Mesenteric fat pad (tissue), 1 donor: ENCODE results near the gene PHF21B. TPM values are rescaled to one million over a fixed set of nuclear protein-coding genes. Genes with fewer than 3 reads are reported as not detected.

Experiments used
- DNase-seq: peaks from one replicate; pipeline ENCODE4 v3.0.0-alpha.2; 2020; ENCODE audit warnings: low spot score
- total RNA-seq: library from RNA; stranded (reverse); fragmentation: NEBNext Ultra II Directional; extraction: Animal tissue kit (Norgen Biotek cat#: 25700); gene quantifications from one replicate; pipeline ENCODE4 v1.2.1, GENCODE V29; 2021
- donor health status: DM: yes; HTN: yes; CAD: no.

Gene PHF21B
- total RNA-seq, 1 donor from 2014 or later: not detected

GRCh38 chr22:45014654-45015053 is 4.8 kb upstream of the PHF21B start:
- no peak for DNase-seq

- no peak for DNase-seq
Observed at GRCh38 chr22:45013138-45013537, 3.3 kb upstream of the PHF21B start.

DNA sequence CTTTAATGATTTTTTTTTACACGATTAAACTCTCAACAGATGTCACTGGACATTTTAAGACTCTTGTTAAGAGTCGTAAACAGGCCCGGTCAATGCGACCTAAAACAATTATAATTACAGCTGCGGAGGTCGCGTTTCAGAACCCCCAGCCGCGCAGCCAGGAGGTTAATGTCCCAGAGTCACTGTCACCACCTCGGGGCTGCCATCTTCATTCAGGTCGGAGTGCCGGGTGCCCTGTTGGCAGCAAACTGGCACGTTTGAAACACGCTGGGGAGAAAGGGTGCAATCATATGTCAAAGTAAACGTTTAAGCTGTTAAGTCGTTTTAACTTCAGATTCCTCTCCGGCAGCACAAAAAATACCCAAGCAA is 711 bp upstream of the PHF21B start:
- no peak for DNase-seq

GRCh38 chr22:45008751-45009605 is 827 bp downstream of the PHF21B start:
- no peak for DNase-seq

DNA sequence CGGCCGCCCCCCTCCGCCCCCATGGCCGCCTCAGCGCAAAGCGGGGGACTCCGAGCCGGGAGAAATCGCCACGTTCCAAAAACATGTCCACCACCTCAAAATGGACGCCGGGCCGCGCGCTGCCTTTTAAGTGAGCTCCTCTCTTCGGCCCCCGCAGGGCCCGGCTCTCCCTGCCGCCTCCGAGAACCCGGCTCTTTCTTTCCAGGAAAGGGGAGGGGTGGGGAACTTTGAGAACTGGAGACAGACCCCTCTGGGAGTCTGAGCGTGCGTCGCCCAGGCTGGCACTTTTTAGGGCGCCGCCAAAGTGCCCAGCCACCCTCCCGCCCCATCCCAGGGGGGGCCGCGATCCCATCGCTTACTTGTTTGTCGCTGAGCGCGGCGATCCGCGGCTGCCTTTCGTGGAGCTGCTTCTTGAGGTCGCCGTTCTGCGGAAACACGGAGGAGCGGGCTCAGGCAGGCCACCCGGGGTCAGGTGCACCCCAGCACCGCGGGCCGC is 1.6 kb downstream of the PHF21B start:
- no peak for DNase-seq

- no peak for DNase-seq
Observed at GRCh38 chr22:45007391-45008185, 2.2 kb downstream of the PHF21B start.

- DNase-seq: no peak
Observed at GRCh38 chr22:45006964-45007390, 2.8 kb downstream of the PHF21B start.

GRCh38 chr22:45006111-45006963 is 3.5 kb downstream of the PHF21B start:
- no peak for DNase-seq

DNA sequence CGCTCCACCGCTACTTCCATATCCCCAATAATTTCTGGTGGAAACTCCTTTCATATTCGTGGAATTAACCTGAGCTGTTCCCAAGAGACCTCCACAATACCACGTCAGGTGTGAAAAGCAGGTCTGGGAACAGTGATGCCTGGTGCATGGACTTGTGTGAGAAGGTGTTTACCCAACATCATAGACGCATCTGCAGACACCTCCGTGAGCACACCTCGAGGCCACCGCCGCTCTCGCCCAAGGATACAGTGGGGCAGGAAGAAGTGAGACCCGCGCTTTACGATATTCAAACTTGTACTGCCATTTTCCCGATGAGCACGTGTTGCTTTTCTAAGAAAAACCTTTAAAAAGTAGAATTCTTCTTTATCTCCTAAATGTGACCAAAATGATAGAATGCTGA is 8.2 kb downstream of the PHF21B start:
- DNase-seq: no peak

GRCh38 chr22:45000330-45000729 is 9.5 kb downstream of the PHF21B start:
- no peak for DNase-seq

DNA sequence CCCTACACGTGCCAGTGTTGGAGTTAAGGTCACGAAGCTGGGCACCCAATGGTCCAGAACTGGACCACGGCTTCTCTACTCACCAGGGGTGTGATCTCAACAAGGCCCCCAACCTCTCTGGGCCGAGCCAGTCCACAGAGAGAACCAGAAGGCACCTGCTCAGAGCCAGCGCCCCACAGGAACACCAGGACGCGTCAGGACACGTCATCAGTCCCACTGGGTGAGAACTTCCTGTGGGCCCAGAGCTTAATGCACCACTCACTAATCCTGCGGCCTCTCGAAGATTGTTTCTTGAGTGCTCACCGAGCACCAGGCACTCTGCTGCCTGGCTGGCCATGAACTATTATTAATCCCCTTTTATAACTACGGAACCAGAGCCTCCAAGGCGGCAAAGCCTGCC is 10.1 kb downstream of the PHF21B start:
- DNase-seq: no peak

DNA sequence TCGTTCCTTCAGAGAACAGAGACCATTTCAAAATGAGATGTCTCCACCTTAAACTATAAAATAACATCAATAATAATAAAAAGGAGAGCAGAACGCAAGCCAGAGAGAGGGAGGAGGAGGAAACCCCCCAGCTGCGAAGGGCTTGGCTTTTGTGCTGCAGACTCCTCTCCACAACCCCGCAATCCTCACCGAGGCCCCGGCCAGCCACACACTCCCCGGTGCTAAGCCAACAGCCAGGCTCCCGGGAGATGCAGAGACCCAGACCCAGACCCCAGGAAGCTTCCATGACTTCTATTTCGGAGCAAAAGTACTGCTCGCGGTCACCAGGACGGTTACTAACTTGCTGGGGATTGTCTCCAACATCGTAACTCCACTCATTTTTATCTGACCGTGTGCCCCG is 10.6 kb downstream of the PHF21B start:
- DNase-seq: no peak

DNA sequence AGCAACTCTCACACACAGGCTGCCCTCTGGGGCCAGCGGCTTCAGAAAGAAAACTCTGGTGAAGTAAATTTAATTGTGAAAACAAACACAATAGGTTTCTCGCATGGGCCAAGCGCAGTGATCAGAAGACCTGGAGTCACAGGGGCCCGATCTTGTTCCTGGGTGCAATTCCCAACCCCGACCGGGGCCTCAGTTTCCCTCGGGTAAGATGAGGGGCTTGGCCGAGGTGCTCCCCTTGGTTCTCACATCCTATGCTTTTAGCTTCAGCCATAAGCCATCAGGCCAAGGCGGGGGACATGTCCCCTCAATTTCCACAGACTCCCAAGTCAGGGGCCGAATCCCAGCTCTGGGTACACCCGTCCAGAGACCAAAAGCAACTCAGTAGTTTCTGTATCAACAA is 11.5 kb downstream of the PHF21B start:
- no peak for DNase-seq

- no peak for DNase-seq
Observed at GRCh38 chr22:44997060-44997459, 12.7 kb downstream of the PHF21B start.

DNA sequence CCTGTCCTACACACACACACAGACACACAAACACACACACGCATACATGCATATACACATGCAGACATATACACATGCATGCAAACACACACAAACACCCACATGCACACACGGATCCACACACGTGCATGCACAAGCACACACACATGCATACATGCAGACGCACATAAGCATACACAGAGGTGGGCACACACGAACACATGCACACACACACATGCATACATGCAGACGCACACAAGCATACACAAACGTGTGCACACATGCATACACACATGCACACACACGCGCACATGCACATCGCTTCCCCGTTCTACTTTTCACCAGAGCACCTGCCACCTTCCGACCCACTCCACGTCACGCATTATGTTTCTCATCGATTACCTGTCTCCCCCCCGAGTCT is 13.2 kb downstream of the PHF21B start:
- DNase-seq: no peak

GRCh38 chr22:44996120-44996519 is 13.7 kb downstream of the PHF21B start:
- no peak for DNase-seq

GRCh38 chr22:44995715-44996114 is 14.1 kb downstream of the PHF21B start:
- DNase-seq: no peak

DNA sequence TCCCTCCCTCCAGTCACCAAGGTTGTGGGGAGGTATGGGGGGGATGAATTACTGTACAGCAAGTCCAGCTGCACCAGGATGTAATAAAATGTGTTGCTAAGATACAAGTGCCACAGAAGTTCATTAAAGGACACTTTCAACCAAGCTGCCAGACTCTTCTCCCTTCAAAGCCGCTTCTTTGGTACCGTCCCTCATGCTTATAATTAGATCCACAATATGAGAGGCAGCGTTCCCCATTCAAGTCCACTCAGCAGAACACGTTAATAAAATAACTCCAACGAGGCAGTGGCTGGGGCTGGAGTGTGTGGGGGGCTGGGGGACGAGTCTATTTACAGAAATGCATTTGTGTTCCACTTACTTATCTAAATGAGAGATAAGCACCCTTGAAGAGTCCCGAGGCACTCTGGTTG is 14.7 kb downstream of the PHF21B start:
- DNase-seq: no peak

- DNase-seq: no peak
Observed at GRCh38 chr22:44994399-44995104, 15.3 kb downstream of the PHF21B start.

GRCh38 chr22:44992166-44992565 is 17.6 kb downstream of the PHF21B start:
- DNase-seq: no peak

GRCh38 chr22:44991218-44991617 is 18.6 kb downstream of the PHF21B start:
- DNase-seq: no peak
